HG03064 (cell line): ENCODE results near the gene MAN1C1.

Experiments
- ATAC-seq: cut with Tn5 transposase; IDR thresholded peaks from one replicate; pipeline ENCODE4 v1.9.1; 2021; ENCODE audit warnings: low read depth; ENCODE audit not compliant: unreplicated experiment

The MAN1C1 gene

GRCh38 chr1:25808481-25809244 is 192.1 kb downstream of the MAN1C1 start:
- no peak for ATAC-seq

DNA sequence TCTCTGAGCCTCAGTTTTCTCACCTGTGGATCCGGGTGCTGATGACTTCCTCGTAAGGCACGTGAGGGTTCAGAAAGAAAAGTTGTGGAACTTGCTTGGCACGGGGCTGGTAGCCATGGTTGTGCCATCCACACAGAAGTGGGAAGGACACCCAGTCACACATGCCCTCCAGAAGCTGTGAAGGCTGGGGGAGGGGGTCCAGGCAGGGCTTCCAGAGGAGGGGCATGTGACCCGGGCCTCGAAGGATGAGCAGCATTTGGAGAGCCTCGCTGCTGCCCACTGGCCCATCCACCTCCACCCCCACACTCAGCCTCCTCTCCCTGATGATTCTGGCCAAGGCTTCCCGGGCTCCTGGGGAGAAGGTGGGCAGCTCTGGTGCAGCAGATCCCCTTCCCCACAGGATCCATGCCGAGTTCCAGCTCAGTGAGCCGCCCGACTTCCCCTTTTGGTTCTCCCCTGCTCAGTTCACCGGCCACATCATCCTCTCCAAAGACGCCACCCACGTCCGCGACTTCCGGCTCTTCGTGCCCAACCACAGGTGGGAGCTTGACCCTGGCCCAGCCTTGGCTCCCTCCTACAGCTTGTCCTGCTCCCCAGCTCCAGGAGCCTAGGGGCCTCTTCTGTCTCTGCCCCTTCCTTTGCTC is 192.8 kb downstream of the MAN1C1 start:
- no peak for ATAC-seq

DNA sequence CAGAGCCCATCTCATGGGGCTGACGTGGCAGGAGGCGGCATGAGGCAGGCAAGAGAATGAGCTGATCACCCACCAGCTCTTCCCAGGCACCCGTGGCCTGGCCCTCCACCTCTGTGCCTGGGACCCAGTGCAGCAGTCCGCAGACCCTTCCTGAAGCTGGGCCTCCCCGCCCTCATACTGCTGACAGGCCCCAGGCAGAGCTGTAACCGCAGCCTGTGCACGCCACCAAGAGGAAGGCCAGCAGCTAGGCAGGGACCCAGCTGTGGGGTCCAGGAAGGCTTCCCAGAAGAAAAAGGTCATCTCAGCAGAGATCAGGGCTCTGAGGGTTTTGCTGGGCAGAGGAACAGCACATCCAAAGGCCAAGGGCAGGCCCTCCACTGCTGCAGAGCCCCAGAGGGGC is 193.3 kb downstream of the MAN1C1 start:
- ATAC-seq = no peak

- no peak for ATAC-seq
Observed at GRCh38 chr1:25810341-25811299, 194.0 kb downstream of the MAN1C1 start.

GRCh38 chr1:25811384-25812082 is 194.9 kb downstream of the MAN1C1 start:
- ATAC-seq = no peak

- ATAC-seq = no peak
Observed at GRCh38 chr1:25813071-25813733, 196.6 kb downstream of the MAN1C1 start.

DNA sequence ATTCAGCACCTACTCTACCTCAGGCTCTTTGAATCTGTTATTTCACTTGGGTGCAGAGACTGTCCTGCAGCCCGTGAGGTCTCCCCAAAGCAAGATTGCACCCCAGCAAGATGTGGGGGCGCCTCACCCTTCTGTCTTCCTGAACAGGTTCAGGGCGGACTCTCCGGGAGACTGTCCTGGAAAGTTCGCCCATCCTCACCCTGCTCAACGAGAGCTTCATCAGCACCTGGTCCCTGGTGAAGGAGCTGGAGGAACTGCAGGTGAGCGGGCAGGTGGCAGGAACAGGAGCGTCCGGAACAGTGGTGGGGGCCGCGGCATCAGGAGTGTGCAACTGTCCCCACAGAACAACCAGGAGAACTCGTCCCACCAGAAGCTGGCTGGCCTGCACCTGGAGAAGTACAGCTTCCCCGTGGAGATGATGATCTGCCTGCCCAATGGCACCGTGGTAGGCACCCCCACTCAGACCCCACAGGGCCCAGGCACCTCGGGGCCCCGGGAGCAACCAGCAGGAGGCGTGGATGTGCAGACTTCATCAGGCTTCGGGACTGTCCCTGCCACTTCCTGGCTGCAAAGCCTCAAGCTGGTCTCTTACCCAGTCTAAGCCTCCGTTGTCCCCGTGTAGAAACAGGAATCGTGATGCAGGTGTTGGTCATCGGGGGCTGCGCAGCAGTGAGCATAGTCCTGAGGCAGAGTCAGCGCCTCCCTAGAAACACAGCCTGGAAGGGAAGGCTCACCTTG is 197.3 kb downstream of the MAN1C1 start:
- no peak for ATAC-seq

GRCh38 chr1:25814549-25815087 is 198.0 kb downstream of the MAN1C1 start:
- no peak for ATAC-seq

DNA sequence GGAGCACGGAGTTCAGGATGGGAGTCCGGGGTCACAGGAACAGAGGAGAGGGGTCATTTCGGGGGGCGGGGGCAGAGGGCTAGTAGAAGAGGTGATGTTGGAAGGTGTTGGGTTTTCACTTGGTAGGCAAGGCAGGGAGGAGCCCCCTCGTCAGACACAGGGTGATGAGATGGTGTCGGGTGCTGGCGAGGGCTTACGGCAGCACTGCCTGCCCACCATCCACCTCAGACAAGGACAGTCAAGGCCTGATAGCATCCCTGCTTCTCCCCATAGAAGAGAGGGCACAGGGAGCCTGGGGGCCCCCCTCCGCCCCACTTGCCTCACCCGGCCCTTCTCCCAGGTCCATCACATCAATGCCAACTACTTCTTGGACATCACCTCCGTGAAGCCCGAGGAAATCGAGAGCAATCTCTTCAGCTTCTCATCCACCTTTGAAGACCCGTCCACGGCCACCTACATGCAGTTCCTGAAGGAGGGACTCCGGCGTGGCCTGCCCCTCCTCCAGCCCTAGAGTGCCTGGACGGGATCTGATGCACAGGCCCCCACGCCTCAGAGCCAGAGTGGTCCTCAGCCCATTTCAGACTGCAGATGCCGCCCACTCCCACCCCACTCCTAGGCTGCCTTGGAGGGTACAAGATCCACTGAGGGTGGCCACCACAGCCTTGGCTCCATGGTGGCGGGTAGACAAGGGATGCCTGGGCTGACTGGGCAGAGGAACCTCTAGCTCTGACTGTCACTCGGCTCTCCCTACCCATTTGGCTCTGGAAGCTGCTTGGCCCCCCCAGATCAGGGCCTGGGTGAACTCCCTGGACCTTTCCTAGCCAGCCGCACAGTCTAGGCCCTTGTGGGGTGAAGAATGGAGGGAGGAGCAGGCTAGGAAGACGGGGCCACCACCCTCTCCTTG is 198.9 kb downstream of the MAN1C1 start:
- no peak for ATAC-seq

- ATAC-seq = no peak
Observed at GRCh38 chr1:25816112-25816718, 199.6 kb downstream of the MAN1C1 start.

DNA sequence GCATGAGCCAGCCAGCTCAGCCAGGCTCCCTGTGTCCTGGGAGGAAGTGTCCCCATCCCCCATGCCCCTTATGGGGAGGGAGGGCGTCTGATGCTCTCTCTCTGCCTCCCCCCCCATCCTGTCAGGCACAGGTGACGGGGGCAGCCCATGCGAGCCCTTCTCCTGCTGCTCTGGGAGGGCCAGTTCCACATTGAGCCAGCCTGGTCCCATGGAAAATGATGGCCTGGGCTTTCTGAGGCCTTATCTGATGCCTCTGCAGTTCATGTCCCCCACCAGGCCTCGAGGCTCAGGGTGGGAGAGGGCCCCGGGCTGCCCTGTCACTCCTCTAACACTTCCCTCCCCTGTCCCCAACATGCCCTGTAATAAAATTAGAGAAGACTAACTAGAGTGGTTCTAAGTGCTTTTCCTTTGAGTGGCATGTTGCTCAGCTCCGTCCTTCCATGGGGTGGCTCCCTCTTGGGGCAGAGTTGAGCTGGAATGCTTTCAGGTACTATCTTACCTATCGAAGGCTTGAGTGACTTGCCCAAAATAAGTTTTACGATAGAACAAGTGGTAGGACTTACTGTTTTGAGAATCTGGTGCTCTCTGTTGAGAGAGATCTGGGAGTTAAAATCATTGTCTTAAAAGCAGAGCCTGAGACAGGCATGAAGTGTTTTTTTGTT is 201.4 kb downstream of the MAN1C1 start:
- no peak for ATAC-seq

DNA sequence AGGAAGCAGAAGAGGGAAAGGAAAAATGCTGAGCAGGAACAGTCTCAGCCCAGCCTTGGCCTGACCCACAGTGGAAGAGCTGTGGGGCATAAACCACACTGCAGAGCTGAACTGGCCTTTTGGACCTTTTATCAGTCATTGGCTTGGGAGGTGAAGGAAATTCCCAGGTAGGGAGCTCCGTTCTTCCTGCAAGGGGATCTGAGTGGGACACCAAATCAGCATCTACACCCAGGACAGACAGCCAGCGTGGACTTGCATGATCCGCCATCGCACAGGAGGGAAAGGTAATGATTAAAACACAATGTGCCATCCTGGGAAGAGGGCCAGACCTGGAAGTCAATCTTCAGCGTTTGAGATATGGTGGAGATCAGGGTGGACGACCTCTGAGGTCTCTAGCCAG is 202.0 kb downstream of the MAN1C1 start:
- ATAC-seq = no peak

DNA sequence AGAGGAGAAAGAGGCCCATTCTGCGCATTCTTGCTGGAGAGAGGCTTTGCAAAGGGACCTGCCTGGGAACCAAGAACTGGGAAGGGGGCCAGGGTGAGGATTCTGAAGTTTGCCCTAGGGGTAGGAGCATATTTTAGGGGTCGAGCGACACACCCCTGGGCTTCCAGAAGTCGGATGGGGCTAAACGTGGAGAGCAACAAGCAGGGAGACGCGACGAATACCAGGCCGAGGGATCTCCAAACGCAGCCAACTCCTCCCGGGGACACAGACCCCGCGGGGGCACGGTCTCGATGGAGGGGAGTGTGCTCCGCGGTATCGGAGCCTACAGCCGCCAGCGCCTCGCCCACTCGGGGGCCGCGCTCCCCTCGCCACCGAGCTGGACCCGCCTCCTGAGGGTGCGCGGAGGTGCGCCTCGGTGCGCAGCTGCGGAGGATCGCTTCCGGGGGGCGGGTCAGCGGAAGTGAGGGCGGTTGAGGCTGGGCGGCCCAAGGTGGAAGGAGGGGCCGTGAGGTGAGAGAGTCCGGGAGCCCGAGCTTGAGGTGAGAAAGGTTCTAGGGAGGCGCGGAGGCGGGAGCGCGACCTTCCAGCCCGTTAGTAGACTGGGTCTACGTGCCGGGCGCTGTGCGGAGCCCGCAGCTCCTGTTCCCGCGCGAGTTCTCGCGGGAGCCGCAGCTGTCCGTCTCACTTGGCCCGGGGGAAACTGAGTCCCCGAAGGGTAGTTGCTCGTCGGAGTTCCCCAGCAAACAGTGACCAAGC is 203.1 kb downstream of the MAN1C1 start, which contains the start of gene MTFR1L:
MTFR1L (plus strand) TSS at position 464 of the 756 bp plus-strand sequence. CDS start 3,151 bp downstream, outside the sequence.
- peak; percentile 70 for ATAC-seq

DNA sequence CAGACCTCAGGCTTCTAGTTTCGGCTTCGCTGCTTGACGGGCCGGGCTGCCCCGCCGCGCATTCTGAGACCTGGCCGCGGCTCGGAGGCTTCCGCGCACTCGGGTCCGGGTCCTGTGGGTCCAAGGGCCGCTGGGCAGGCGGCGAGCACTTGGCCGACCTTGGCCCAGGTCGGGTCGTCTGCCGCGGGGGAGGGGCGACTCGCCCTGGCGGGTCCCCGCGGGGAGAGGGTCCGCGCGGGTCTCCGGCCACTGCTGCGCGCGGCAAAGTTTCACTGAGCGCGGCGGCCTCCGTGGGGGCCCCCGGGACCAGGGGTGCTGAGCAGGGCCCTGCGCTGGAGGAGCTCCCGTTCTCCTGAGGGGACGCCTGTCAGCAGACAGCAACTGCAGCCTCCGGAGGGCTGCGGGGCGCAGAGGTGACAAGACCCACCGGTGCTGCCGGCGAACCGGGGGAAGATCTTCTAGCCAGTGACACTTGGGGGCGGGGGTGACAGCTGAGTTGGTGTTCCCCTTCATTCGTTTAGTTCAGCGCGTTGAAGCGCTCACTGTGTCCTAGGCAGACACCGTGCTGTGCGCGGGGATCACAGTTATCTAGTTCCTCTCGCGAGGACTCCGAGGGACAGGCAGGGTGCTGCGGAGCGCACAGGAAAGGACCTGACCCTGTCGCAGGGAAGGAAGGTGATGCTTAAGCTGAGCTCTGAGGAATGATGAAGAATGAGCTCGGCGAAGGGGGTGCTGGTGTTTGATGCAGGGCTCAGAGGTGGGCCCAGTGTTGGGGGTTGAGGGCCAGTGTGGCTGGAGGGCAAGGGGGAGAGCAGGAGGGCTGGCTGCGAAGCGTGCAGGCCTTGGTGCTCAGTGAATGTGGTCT is 203.9 kb downstream of the MAN1C1 start:
- peak; percentile 56 for ATAC-seq

DNA sequence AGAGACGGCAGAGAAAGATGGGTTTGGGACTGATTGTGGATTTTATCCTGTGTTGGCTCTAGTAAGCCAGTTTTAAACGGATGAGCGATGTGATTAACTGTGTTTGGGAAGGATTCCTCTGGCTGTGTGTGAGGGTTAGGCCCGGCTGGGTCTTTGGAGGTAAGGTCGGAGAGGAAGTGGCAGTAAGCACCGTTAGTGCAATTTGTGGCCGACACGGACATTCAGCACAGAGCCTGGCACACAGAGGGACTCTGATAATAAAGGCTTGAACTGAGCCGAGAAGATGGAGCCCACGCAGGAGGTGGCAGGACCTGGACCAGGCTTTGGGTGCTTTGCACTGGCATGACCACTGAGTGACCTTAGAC is 204.5 kb downstream of the MAN1C1 start:
- no peak for ATAC-seq
